ENCODE data around the gene KDM4B.

KDM4B gene

DNA sequence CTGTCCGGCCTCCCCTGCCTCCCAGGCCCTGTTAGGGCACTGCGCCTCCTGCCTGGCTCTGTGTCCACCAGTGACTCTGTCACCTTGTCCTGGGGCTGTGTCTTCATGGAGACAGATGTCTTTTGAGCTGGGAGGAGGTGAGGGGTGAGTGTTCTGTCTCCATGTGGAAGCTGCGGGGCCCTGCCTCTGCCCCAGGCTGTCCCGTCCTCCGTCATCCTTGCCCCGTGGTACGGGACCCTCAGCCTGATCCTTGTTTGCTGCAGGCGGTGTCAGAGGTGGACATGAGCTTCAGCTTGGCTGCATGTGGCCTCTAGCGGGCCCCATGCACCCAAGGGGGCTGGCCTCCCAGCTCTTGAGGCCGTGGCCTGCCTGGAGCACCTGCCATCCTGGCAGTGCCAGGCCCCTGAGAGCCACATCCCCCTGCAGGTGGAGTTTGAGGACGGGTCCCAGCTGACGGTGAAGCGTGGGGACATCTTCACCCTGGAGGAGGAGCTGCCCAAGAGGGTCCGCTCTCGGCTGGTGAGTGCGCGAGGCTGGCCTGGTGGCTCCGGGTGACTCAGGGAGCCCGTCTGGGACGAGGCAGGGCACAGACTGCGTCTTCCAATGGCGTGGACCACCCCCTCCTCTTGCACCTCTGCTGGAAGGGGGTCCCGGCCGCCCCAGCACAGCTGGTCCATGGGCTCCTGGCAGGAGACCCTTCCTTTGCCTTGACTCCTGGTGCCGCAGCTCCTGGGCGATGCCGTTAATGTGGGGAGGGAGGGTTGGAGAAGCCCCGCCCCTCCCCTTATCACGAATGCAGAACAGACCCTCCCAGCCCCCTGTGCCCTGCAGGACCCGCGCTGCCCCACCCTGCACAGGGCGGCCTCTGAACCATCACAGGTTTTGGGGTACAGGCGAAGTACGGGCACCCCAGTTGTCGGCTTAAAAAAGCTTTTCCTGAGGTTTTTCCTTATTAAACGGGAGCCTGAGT lies 181.3 kb downstream of the KDM4B start:
- FAIRE-seq (no peak), DNase-seq (ENCODE audit: insufficient read length, low spot score) (no peak)
- no peak for TF ChIP-seq CTCF (IDR thresholded peaks at IDR 0.05; ENCODE audit: insufficient read depth, missing control alignments)

GRCh38 chr19:5150902-5151741 lies 182.2 kb downstream of the KDM4B start:
- TF ChIP-seq CTCF (IDR thresholded peaks at IDR 0.05; ENCODE audit: insufficient read depth, missing control alignments), result no peak
- DNase-seq (ENCODE audit: insufficient read length, low spot score) (no peak), FAIRE-seq (no peak)

GRCh38 chr19:5152013-5152763 lies 183.3 kb downstream of the KDM4B start:
- no peak for FAIRE-seq
- peak; percentile 15 for DNase-seq (ENCODE audit: insufficient read length, low spot score)
- TF ChIP-seq CTCF (IDR thresholded peaks at IDR 0.05; ENCODE audit: insufficient read depth, missing control alignments), result no peak

DNA sequence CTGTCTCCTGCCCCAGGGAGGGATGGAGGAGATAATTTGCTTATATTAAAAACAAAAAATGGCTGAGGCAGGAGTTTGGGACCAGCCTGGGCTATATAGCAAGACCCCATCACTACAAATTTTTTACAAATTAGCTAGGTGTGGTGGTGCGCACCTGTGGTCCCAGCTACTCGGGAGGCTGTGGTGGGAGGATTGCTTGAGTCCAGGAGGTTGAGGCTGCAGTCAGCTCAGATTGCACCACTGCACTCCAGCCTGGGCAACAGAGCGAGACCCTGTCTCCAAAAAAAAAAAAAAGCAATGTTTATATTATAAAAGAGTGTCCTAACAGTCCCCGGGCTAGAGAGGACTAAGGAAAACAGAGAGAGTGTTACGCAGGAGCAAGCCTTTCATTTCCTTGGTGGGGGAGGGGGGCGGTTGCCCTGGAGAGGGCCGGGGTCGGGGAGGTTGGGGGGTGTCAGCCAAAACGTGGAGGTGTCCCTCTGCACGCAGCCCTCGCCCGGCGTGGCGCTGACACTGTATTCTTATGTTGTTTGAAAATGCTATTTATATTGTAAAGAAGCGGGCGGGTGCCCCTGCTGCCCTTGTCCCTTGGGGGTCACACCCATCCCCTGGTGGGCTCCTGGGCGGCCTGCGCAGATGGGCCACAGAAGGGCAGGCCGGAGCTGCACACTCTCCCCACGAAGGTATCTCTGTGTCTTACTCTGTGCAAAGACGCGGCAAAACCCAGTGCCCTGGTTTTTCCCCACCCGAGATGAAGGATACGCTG lies 184.0 kb downstream of the KDM4B start:
- FAIRE-seq (no peak), DNase-seq (ENCODE audit: insufficient read length, low spot score) (peak; percentile 12)
- TF ChIP-seq CTCF (IDR thresholded peaks at IDR 0.05; ENCODE audit: insufficient read depth, missing control alignments), result no peak

GRCh38 chr19:5153601-5154128 lies 184.8 kb downstream of the KDM4B start:
- FAIRE-seq, result no peak
- TF ChIP-seq CTCF (IDR thresholded peaks at IDR 0.05; ENCODE audit: insufficient read depth, missing control alignments), result no peak
- DNase-seq (ENCODE audit: insufficient read length, low spot score), result no peak

All from D721Med (cell line).